ENCODE measurements around the gene ZAP70. TPM values are rescaled to one million over a fixed set of nuclear protein-coding genes. Genes with fewer than 3 reads are reported as not detected.

The ZAP70 gene
- total and polyA plus RNA-seq, 2 experiments from 2014 or later: not detected

DNA sequence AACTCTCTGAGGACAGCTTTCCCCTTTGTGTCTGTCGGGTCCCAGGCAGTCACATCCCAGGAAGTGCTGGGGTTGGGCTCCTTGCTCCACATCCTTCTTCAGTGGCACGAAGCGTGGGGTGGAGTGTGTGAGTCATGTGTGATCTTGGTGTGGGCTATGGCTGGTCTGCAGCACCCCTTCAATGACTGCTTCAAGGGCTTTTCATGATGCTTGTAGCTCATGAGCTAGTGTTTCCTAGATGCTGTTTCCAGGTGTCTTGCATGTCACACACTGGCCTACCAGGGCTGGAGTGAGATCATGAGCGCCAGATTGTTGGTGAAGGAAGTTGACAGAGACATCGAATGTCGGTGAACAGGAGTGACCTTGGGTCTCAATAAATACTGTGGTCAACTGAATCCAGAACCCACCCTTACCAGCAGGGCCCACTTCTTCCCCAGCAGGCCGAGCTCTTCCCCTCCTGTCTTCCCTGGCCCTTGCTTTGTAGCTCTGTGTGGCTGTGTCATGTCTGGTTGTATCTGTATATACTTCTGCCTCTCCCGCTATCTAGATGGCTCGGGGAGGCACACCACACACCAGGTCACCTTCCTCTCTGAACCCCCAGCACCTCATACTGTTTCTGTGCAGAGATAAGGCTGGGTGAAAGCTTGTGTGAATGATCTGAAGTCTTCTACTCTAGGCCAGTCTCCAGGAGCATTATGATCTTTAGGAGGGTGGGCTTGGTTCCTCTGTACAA lies 40.0 kb upstream of the ZAP70 start:
- H3K27ac ChIP-seq: no peak overlapping the region
- H2AFZ ChIP-seq: no peak overlapping the region
- no peaks in the 10 kb centered on the region for H3K4me1 ChIP-seq (ENCODE audit: insufficient read depth)
- no peaks in the 10 kb centered on the region for H3K9me3 ChIP-seq (ENCODE audit: low read depth)
- H3K36me3 ChIP-seq (ENCODE audit: low read depth): no peaks in the 10 kb centered on the region
- no peak for DNase-seq
- in situ Hi-C loops (cut with MboI): no loop called here
- H4K20me1 ChIP-seq (ENCODE audit: insufficient read depth): no peaks in the 10 kb centered on the region
- no peak overlapping the region for H3K9ac ChIP-seq
- no peaks in the 10 kb centered on the region for H3K27me3 ChIP-seq (replicated peaks; ENCODE audit: insufficient read depth)
- no peaks in the 10 kb centered on the region for H3K79me2 ChIP-seq (ENCODE audit: insufficient read depth)
- no peaks in the 10 kb centered on the region for H3K9me2 ChIP-seq (ENCODE audit: insufficient read depth)
- H3K4me2 ChIP-seq (ENCODE audit: unreplicated experiment): no peak overlapping the region
- TF ChIP-seq EZH2phosphoT487 (IDR thresholded peaks at IDR 0.05; ENCODE audit: insufficient read depth, low read depth): no peak
- no peak for TF ChIP-seq EZH2 (IDR thresholded peaks at IDR 0.05; ENCODE audit: insufficient read depth, poor library complexity, severe bottlenecking)
- H3F3A ChIP-seq (ENCODE audit: insufficient read depth): no peaks in the 10 kb centered on the region
- no peak overlapping the region for H3K4me3 ChIP-seq
- WGBS, 2 experiments (ENCODE audit: low coverage in 1 of 2, low lambda C conversion rate in 2 of 2, missing lambda C conversion rate in 2 of 2): 95 to 96% methylated on average over 9 of the region's 9 CpGs

DNA sequence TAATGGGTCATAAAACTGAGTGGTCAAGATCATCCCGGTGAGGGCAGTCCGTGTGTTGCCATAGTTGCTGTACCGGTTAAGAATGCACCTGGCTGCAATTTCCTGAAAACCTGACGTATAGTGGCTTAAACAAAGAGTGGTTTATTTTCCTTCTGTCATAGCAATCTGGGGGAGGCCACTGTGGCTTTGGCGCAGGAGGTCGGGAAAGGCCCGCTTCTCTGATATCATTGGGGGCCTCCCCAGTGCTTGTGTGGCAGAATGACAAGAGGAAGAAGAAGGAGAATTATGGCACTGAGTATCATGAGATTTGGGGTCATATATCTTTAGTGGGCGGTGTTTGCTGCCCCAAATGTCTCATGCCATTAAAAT lies 39.5 kb upstream of the ZAP70 start:
- no peaks in the 10 kb centered on the region for H3K9me2 ChIP-seq (ENCODE audit: insufficient read depth)
- 48 to 52% methylated on average over 8 of the region's 8 CpGs for WGBS, 2 experiments (ENCODE audit: low coverage in 1 of 2, low lambda C conversion rate in 2 of 2, missing lambda C conversion rate in 2 of 2)

DNA sequence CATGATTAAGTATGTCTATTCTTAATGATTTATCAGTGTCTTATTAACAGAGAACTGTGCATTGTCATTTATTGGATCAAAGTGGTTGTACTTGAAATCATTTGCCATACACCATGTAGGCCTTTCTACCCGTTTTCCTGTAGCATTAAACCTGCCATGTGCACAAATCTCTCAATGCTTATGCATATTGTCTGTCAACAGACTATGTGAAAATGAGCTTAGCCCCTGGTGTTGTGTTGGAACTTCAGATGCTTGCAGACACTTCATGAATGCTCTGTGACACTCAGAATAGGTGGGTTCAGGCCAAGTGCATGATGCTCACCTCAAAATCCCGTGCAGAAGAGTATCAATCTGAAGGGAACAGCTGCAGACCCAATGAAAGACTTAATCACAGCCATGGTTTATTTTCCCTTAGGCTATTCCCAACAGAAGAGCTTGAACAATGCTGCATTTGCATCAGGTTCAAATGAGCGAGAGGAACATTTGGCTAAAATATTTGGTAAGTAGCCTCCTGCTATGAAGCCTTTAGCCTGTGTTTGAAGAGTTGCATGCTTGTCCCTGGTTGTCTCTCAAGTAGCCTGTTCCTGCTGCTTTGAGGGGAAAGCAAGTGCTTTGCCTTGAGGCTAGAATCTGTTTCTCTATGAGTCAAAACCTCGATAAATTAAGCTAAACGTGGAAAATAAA lies 37.8 kb upstream of the ZAP70 start:
- Histone ChIP-seq H3K27me3 (replicated peaks; ENCODE audit: insufficient read depth) (no peaks in the 10 kb centered on the region), H4K20me1 (ENCODE audit: insufficient read depth) (no peaks in the 10 kb centered on the region), H3K9me2 (ENCODE audit: insufficient read depth) (no peaks in the 10 kb centered on the region), H3F3A (ENCODE audit: insufficient read depth) (no peaks in the 10 kb centered on the region), H3K4me3 (no peak overlapping the region), H3K9ac (no peak overlapping the region), H3K79me2 (ENCODE audit: insufficient read depth) (no peaks in the 10 kb centered on the region), H3K27ac (no peak overlapping the region), H3K4me2 (ENCODE audit: unreplicated experiment) (no peak overlapping the region), H2AFZ (no peak overlapping the region), H3K4me1 (ENCODE audit: insufficient read depth) (no peaks in the 10 kb centered on the region), H3K36me3 (ENCODE audit: low read depth) (no peaks in the 10 kb centered on the region), H3K9me3 (ENCODE audit: low read depth) (no peaks in the 10 kb centered on the region)
- DNase-seq: no peak
- in situ Hi-C loops (cut with MboI): no loop called here
- 41 to 50% methylated on average over 5 of the region's 5 CpGs for WGBS, 2 experiments (ENCODE audit: low coverage in 1 of 2, low lambda C conversion rate in 2 of 2, missing lambda C conversion rate in 2 of 2)
- no peak for TF ChIP-seq EZH2 (IDR thresholded peaks at IDR 0.05; ENCODE audit: insufficient read depth, poor library complexity, severe bottlenecking)
- TF ChIP-seq EZH2phosphoT487 (IDR thresholded peaks at IDR 0.05; ENCODE audit: insufficient read depth, low read depth): no peak

More for the DNA sequence above, 39.5 kb upstream of the ZAP70 start:
- H4K20me1 ChIP-seq (ENCODE audit: insufficient read depth): no peaks in the 10 kb centered on the region
- no peaks in the 10 kb centered on the region for H3K36me3 ChIP-seq (ENCODE audit: low read depth)
- no peak for DNase-seq
- H3F3A ChIP-seq (ENCODE audit: insufficient read depth): no peaks in the 10 kb centered on the region
- TF ChIP-seq EZH2phosphoT487 (IDR thresholded peaks at IDR 0.05; ENCODE audit: insufficient read depth, low read depth) (no peak), EZH2 (IDR thresholded peaks at IDR 0.05; ENCODE audit: insufficient read depth, poor library complexity, severe bottlenecking) (no peak)
- no peak overlapping the region for H3K9ac ChIP-seq
- H3K4me1 ChIP-seq (ENCODE audit: insufficient read depth): no peaks in the 10 kb centered on the region
- no peak overlapping the region for H3K4me2 ChIP-seq (ENCODE audit: unreplicated experiment)
- H3K27me3 ChIP-seq (replicated peaks; ENCODE audit: insufficient read depth): no peaks in the 10 kb centered on the region
- in situ Hi-C loops (cut with MboI): no loop called here
- no peaks in the 10 kb centered on the region for H3K79me2 ChIP-seq (ENCODE audit: insufficient read depth)
- H3K4me3 ChIP-seq: no peak overlapping the region
- no peaks in the 10 kb centered on the region for H3K9me3 ChIP-seq (ENCODE audit: low read depth)
- no peak overlapping the region for H2AFZ ChIP-seq
- no peak overlapping the region for H3K27ac ChIP-seq

DNA sequence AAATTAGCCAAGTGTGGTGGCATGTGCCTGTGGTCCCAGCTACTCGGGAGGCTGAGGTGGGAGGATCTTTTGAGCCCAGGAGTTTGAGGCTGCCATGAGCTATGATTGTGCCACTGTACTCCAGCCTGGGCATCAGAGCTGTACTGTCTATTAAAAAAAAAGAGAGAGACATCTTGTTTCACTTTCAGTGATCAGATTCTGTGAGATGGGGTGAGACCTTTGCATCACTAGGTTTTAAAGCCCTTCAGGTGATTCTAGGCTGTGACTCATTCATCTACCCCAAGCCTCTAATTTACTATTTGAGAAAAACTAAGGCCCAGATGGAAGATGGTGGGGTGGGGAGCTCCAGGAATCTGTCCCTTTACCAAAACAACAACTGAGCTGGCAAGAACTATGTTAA lies 36.8 kb upstream of the ZAP70 start:
- no peak overlapping the region for H2AFZ ChIP-seq
- 69 to 86% methylated on average over 1 of the region's 1 CpG for WGBS, 2 experiments (ENCODE audit: low coverage in 1 of 2, low lambda C conversion rate in 2 of 2, missing lambda C conversion rate in 2 of 2)
- H3K9me3 ChIP-seq (ENCODE audit: low read depth): no peaks in the 10 kb centered on the region
- no peaks in the 10 kb centered on the region for H4K20me1 ChIP-seq (ENCODE audit: insufficient read depth)
- TF ChIP-seq EZH2 (IDR thresholded peaks at IDR 0.05; ENCODE audit: insufficient read depth, poor library complexity, severe bottlenecking): no peak
- TF ChIP-seq EZH2phosphoT487 (IDR thresholded peaks at IDR 0.05; ENCODE audit: insufficient read depth, low read depth): no peak
- H3K4me3 ChIP-seq: no peak overlapping the region
- no peaks in the 10 kb centered on the region for H3K9me2 ChIP-seq (ENCODE audit: insufficient read depth)
- no peaks in the 10 kb centered on the region for H3K36me3 ChIP-seq (ENCODE audit: low read depth)
- no peak for DNase-seq
- no peaks in the 10 kb centered on the region for H3K27me3 ChIP-seq (replicated peaks; ENCODE audit: insufficient read depth)
- no peaks in the 10 kb centered on the region for H3K79me2 ChIP-seq (ENCODE audit: insufficient read depth)
- in situ Hi-C loops (cut with MboI): no loop called here
- no peak overlapping the region for H3K9ac ChIP-seq
- no peaks in the 10 kb centered on the region for H3F3A ChIP-seq (ENCODE audit: insufficient read depth)
- no peak overlapping the region for H3K27ac ChIP-seq
- no peak overlapping the region for H3K4me2 ChIP-seq (ENCODE audit: unreplicated experiment)
- H3K4me1 ChIP-seq (ENCODE audit: insufficient read depth): no peaks in the 10 kb centered on the region

All from GM23248 (cell line).